ENCODE data around the gene WWC1.

GRCh38 chr5:168474319-168474718 lies 182.9 kb downstream of the WWC1 start:
- TF ChIP-seq POLR2A (IDR thresholded peaks at IDR 0.05) (no peak), CTCF (IDR thresholded peaks at IDR 0.05) (no peak), POLR2AphosphoS5 (IDR thresholded peaks at IDR 0.05; ENCODE audit: insufficient read depth in 1 of 2, low read depth in 1 of 2) (no peak)

All from vagina (tissue), 2 donors.